ENCODE measurements around the gene NF1.
A peak's percentile ranks its signal among the peaks of the same experiment; 100 is the strongest.
"Not testable (repeated sequence)": the region's sequence is repeated elsewhere in the genome, so short reads cannot be mapped to it uniquely, and the experiment has no call there.

NF1 gene

DNA sequence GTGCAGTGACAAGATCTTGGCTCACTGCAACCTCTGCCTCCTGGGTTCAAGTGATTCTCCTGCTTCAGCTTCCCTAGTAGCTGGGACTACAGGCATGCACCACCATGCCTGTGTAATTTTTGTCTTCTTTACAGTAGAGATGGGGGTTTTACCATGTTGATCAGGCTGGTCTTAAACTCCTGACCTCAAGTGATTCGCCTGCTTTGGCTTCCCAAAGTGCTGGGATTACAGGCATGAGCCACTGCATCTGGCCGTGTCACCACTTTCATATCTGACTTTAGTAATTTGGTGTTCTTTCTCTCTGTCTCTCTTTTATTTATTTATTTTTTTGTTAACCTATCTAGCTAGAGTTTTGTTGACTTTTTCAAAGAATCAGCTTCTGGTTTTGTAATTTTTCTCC, 103.9 kb downstream of the NF1 start:
- DNase-seq (ENCODE audit: low read depth): not testable (repeated sequence)

DNA sequence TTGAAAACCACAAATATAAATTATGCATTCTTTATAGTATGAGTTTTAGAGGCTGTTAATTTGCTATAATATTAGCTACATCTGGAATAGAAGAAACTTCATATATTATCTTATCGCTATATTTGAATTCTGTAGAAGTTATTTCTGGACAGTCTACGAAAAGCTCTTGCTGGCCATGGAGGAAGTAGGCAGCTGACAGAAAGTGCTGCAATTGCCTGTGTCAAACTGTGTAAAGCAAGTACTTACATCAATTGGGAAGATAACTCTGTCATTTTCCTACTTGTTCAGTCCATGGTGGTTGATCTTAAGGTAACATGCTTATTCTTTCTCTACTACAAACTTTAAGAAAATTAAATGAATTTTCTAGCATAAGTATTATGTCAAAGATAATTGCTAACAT, 105.5 kb downstream of the NF1 start:
- no peak for DNase-seq (ENCODE audit: low read depth)

DNA sequence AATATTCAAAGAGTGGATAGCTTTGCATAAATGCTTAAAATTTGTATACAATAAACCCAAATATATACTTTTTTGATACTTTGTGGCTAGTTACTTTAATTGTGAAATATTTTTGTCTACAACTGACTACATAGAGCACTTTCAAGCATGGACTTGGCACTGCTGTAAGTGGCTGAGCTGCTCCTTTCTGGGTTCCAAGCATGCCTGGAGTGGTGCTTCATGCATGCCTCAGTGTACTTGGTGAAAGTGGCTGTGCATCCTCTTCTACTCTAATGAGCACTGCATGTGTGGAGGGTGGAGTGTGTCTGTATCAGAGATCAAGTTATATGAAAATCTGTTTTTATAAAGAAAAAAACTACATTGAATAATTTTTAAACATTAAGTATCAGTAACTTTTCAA, 108.2 kb downstream of the NF1 start:
- no peak for DNase-seq (ENCODE audit: low read depth)

GRCh38 chr17:31211352-31212012, 116.7 kb downstream of the NF1 start:
- DNase-seq (ENCODE audit: low read depth): no peak

DNA sequence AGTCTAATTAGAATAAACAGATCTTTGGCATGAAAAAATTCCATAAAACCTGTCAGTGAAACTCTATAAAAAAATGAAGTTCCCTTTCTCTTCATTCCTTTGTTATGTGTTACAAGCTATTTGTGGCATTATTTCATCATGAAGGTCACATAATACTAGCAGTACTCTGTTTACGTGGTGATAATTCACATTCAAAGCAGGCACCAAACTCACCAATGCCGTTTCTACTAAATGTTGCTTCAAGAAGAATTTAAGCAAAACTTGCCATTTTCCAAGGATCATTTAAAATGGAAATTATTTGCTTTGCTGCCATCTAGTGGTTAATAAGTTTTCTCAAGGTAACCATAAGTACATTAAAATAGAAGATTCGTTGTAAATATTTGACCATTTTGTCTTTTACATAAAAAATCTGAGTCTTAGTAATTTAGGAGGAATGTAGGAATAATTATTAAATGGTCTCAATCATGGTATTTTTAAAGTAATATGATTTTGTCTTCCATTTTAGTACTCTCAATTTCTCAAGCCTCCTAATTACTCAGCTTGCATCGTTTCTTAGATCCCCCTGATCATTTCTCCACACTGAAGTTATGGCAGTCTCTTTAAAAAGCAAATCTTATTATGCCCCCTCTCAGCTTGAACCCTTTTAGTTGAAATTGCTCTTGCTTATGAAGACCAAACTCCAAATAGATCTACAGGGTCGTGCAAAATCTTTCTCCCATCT, 121.4 kb downstream of the NF1 start:
- peak; percentile 86 for DNase-seq (ENCODE audit: low read depth)

- no peak for DNase-seq (ENCODE audit: low read depth)
Observed at GRCh38 chr17:31224366-31224765, 129.6 kb downstream of the NF1 start.

GRCh38 chr17:31225831-31226230, 131.1 kb downstream of the NF1 start:
- no peak for DNase-seq (ENCODE audit: low read depth)

DNA sequence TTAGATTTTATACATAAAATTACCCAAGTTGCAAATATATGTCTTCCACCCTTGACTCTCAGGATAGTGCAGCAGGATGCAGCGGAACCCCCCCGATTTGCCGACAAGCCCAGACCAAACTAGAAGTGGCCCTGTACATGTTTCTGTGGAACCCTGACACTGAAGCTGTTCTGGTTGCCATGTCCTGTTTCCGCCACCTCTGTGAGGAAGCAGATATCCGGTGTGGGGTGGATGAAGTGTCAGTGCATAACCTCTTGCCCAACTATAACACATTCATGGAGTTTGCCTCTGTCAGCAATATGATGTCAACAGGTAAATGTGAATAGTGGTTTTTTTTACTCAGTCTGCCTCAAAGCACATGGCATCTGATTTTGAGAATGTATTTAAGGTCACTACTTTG, 131.6 kb downstream of the NF1 start:
- DNase-seq (ENCODE audit: low read depth): no peak

DNA sequence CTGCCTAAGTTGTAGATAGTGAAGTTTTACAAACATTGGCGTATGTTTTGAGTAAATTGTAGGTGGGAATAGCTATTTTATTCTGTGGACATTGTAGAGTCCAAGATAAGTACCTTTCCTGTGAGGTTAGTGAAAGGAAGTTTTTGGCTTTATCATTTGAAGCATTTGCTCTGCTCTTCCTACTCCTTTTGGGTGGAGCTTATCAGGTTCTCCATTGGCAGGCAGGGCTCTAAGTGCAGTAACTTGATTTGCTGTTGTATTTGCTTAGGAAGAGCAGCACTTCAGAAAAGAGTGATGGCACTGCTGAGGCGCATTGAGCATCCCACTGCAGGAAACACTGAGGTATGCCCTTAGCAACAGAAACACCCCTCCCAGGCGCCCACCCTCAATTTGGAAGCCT, 132.2 kb downstream of the NF1 start:
- DNase-seq (ENCODE audit: low read depth): no peak

- no peak for DNase-seq (ENCODE audit: low read depth)
Observed at GRCh38 chr17:31231852-31232251, 137.1 kb downstream of the NF1 start.

DNA sequence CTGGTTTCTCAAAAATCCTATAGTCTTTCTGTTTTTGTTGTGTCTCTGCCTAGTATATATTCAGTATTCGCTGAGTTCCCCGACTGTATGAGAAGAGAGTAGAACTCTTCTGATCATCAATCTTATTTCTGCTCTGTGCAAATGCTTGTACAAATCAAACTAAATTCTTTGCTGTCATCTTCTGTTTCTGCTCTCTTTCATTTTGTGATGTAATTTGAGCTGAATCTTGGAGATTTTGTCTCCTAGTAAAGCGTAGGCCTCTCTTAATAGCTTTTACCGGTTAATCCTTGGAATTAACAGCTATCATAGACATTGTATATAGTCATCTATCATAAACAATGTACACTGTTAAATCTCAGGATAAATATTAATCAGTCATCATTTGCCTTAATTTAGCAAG, 140.3 kb downstream of the NF1 start:
- no peak for DNase-seq (ENCODE audit: low read depth)

- no peak for DNase-seq (ENCODE audit: low read depth)
Observed at GRCh38 chr17:31236137-31236536, 141.4 kb downstream of the NF1 start.

- no peak for DNase-seq (ENCODE audit: low read depth)
Observed at GRCh38 chr17:31236712-31237111, 141.9 kb downstream of the NF1 start.

DNA sequence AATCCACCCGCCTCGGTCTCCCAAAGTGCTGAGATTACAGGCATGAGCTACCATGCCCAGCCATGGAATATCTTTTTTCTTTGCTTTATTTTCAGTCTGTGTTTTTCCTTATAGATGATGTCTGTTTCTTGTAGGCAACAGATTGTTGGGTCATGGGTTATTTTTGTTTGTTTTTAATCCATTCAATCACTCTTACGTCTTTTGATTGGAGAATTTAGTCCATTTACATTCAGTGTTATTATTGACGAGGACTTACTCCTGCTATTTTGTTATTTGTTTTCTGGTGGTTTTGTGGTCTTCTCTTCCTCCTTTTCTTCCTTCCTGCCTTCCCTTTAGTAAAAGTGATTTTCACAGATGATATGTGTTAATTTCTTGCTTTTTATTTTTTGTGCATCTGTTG, 146.3 kb downstream of the NF1 start:
- no peak for DNase-seq (ENCODE audit: low read depth)

DNA sequence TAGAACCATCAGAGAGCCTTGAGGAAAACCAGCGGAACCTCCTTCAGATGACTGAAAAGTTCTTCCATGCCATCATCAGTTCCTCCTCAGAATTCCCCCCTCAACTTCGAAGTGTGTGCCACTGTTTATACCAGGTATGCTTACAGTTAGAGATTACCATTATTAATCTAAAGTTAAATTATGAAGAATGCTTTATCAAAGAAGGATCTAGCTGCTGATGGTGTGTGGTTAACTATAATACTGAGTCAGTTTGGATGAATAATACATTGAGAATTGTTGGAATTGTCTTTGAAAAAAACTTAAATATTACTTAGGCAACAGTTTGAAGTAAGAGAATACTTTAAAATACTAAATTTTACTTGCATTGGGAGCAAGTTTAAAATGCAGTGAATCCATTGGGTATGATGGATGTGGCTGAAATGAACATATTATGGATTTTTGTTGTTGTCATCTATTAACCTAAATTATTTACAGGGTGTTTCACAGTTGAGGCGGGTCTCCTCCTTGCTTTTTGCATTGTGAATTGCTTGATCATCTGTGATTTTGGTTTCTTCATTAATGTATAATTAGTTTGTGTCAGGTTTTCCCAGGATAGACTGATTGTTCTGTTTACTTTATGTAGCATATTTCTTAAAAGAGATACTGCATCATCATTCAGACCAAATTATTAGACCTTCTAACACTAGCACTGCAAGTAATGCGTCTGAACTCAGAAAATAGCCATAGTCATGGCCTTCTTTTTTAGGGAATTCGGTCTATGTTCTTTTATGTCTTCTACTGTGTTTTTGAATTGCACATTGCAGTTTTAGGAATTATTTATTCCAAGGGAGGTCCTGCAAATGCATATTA, 154.4 kb downstream of the NF1 start:
- peak; percentile 50 for DNase-seq (ENCODE audit: low read depth)

GRCh38 chr17:31249835-31250141, 155.0 kb downstream of the NF1 start:
- DNase-seq (ENCODE audit: low read depth): no peak

DNA sequence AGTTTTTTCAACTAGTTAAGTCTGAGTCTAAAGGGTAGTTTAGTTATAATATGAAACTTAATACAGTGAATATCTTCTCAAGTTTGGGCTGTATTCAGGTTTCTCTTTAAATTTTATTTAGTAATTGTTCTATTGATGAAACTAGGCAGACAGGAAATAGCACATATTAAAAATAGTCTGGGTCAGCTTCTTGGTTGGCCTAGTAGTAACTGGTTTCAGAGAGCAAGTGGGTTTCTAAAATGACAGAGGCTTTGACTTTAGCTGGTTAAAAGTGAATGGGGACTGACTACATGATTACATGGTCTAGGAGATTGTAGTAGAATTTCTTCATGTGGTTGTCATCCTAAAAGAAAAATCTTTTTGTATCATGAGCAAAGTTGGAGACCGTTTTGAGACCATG, 155.5 kb downstream of the NF1 start:
- no peak for DNase-seq (ENCODE audit: low read depth)

DNA sequence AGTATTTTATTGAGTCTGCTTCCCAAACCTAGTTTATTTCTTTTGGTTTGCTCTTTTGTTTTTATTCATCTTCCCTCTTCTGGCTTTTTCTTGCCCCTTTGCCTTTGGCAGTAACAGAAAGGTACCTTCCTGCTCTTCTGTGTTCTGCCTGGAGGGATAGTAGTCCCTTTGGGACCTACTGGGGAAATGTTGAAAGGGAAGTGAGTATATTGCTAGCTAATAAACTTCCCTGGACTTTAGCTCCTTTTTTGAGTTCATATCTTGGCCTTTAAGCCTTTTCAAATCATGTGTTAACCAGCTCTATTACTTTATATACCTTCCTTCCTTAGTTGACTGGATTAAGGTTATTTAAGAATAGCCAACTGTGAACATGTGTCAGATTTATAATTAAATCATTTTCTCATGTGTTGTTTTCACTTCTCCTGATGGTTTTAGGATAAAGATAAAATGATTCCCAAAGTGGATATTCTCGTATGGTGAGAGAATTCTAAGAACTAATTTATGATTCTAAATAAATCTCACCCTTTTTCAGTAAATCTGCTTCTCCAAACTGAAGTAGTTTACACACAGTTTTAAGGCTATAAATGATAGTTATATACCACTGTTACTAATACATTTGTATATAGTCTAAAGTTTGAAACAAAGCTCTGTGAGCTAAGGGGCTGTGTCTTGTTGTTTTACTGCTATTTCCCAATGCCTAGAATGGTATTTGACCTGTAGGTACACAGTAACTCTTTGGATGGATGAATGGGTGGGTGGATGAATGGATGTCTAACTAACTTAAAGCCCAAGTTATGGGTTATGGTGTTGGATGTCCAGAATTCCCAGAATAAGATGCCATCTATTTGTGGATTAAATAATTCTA, 156.6 kb downstream of the NF1 start:
- DNase-seq (ENCODE audit: low read depth): no peak

- no peak for DNase-seq (ENCODE audit: low read depth)
Observed at GRCh38 chr17:31251970-31252328, 157.2 kb downstream of the NF1 start.

- DNase-seq (ENCODE audit: low read depth): no peak
Observed at GRCh38 chr17:31252741-31253140, 158.0 kb downstream of the NF1 start.

GRCh38 chr17:31254654-31255053, 159.9 kb downstream of the NF1 start:
- no peak for DNase-seq (ENCODE audit: low read depth)

GRCh38 chr17:31256936-31257335, 162.2 kb downstream of the NF1 start:
- no peak for DNase-seq (ENCODE audit: low read depth)
